ENCODE measurements around the gene GCG.

GRCh38 chr2:162149940-162150339, 2.1 kb downstream of the GCG start:
- TF ChIP-seq EZH2 (IDR thresholded peaks at IDR 0.05; ENCODE audit: borderline replicate concordance, low read depth, low read length, severe bottlenecking) (no peak), CTCF (IDR thresholded peaks at IDR 0.05; ENCODE audit: borderline replicate concordance, extremely low read depth, low read length, poor library complexity, severe bottlenecking) (no peak)
